Stimulated activated CD4-positive, alpha-beta T cell treated with anti-CD3 and anti-CD28 coated beads, Interleukin-15, amount 100 ng/mL, for 24 hours (primary cell): ENCODE results near the gene ZC3H14.

Experiments
- DNase-seq: peaks from one replicate; pipeline ENCODE4 v3.0.0-alpha.2; 2020

ZC3H14 gene

DNA sequence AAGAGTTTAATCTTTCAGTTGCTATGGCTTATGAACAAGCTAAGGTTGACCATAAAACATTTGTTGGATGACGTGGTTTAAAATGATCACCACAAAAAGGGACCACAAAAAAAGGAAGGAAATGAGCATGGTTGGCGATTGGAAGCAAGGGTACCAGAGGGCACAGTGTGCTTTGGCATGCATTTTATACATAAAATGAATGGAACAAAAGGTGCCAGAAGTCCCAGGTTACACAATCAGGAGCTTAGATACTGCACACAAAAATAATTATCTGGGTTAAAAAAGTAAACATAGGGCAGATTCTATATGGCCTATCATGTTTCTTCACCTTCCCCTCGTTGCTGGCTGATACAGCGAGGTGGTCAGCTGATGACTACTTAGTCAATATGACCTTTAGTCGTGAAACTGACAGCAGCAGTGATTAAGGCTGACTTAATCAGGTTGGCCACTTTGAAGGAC, 50.7 kb downstream of the ZC3H14 start:
- no peak for DNase-seq

DNA sequence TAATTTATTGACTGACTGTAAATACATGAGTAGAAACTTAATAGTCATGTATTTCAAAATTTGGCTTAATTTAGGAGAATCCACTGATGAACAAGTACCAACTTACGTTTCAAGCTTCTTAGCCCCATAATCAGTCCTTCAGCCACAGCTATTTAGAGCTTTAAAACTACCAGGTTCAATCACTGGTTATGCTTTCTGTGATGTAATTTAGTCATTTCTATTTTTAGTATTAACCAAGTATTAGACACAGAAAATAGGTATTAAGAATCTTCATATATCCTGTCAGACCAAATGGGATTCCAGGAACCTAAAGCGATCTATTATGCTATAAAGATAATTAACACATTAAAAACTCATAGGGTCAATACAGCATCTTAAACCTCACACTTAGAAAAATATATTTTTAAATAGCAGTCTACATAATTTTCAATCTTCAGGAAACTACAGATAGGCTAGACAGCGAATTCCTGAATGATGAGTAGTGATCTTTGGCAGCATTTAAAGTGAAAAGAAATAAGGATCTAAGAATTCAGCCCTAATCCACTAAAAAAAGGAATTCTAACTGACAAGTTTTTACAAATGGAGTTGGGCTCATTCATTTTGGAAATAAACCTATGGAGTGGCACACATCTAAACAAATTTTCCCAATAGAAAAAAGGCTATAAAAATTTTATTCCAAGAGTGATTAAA, 51.5 kb downstream of the ZC3H14 start:
- no peak for DNase-seq

DNA sequence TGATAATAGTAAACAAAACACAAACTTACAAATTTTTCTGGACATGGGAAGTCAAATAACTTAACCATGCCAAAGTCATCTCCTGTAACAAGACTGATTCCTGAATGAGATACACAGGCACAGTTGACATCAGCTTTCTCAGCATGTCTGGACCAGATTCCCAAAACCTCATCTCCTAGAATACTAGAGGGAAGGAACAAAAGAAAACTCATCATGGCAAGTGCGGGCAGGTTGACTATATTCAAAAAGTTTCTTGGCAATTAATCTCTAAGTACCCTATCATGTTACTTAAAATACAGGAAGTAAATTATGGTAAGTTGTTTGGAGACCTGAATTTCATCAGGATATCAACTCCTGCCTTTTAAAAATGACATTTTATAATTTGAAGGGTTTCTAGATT, 53.9 kb downstream of the ZC3H14 start:
- DNase-seq = no peak

DNA sequence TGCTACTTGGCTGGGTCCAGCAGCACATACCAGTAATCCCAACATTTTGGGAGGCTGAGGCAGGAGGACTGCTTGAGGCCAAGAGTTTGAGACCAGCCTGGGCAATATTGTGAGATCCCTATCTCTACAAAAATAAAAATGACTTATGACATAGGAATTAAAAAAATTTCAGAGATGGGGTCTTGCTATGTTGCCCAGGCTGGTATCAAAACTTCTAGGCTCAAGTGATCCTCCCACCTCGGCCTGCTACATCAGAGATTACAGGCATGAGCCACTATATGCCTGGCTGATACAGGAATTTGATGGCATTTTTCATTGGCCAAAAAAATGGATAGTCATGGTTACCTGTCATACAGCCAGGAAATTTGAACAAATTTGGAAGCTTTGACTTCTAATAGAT, 54.6 kb downstream of the ZC3H14 start:
- DNase-seq = no peak

DNA sequence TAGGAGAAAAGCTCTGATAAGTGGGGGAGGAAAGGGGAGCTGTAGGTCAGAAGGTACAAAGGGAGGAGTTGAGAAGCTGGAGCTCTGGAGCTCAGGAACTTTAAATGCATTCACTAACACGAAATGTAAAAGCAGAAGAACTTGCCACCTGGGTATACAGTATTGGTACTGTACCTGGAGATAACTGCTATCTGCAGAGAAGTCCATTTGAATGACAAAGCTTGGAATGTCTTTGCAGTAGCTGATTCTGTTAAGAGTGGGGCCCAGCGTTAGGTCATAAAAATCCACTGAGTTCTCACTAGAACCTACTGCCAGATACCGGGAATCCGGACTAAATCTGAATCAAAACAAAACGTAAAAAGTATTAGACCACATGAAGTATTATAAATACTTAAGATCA, 55.6 kb downstream of the ZC3H14 start:
- no peak for DNase-seq

DNA sequence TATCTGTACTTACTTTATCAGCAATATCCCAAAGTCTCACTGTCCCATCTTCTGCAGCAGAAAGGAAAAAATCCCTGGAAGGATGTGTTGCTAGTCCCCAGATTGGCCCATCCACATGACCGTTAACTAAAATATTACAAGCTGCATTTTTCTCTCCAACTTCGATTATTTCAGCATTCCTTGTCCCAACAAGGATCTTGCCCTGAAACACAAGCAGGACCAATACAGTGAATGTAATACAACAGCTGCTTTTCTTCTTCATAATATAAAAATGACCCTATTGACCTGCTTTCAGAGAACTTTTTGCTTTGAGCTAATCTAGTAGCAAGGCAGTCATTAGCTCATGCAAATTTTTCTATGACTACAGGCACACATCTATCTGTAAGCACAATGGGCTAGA, 58.3 kb downstream of the ZC3H14 start:
- DNase-seq = no peak

DNA sequence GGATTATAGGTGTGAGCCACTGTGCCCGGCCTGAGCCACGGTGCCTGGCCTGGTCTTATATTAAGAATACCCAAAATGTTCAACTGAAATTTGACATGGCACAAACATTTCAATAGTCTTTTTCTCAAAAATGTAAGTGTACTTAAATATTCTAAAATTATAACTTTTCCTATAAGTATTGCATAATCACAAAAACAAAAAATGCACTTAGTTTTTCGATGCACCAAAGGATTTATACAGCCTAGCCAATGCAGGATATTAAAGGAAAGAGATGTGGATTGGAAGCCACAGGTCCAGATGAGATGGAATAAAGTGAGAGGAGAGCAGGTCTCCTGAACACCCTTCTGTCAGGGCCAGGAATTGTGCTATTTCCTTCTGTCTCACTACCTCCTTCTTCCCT, 62.8 kb downstream of the ZC3H14 start:
- no peak for DNase-seq

DNA sequence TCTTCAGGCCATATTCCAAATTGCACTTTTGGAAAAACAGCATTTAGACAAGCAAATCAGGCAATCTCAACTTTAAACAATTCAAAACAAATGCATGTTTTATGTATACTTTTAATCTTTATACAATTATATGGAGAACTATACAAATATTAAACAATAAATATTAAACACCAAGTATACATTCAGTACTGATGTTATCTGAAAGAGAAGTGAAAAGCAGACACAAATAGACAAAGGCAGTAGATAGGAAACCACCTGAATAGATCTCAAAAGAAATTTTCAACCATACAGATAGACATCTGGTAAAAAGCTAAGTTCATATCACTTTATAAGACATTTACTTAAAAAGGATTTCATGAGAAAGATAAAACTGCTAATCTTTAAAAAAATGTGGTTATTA, 65.2 kb downstream of the ZC3H14 start:
- no peak for DNase-seq

DNA sequence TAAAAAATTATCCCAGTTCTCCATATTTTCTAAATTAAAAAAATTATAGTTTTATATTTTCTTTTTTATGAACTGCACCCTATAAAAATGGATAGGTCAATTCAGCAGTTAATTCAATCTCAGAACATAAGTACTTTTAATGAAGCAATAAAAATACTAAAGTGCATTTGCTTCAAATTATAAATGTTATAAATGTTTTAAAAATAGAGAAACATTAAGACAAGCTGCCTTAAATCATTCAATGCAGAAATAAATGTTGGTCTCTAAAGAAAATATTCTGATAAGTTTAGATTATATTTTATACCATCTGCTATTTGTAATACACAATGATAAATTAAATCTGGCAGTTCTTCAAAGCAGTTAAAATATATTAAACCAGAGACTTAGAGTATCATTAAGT, 65.6 kb downstream of the ZC3H14 start:
- DNase-seq = no peak

DNA sequence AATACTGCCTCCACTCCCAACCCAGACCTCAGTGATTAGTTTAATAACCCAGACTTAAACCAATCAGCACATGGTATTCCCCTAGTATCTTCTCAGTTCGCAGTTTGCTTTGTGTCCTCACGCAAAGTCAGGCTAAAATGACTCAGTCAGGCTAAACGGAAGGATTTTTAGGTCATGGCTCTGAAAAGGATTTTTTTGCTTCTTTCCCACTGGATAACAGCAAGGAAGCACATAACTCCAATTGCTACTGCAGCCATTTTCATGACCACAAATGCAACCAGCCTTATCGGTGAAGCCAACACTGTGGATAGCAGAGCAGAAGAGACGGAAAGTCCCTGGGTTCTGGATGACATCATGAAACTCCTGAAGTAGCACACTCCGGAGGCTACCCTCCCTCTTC, 67.7 kb downstream of the ZC3H14 start:
- DNase-seq = no peak

DNA sequence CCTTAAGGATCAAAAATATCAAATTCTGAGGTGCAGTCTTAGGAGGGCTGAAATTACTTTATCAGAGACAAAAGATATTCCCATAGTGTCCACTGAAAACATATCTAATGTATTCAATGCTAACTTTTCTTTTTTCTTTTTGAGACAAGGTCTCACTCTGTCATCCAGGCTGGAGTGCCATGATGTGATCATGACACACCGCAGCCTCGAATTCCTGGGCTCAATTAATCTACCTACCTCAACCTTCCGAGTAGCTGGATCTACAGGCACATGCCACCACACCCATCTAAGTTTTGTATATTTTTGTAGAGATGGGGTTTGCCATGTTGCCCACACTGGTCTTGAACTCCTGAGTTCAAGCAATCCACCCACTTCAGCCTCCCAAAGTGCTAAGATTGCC, 68.3 kb downstream of the ZC3H14 start:
- no peak for DNase-seq

DNA sequence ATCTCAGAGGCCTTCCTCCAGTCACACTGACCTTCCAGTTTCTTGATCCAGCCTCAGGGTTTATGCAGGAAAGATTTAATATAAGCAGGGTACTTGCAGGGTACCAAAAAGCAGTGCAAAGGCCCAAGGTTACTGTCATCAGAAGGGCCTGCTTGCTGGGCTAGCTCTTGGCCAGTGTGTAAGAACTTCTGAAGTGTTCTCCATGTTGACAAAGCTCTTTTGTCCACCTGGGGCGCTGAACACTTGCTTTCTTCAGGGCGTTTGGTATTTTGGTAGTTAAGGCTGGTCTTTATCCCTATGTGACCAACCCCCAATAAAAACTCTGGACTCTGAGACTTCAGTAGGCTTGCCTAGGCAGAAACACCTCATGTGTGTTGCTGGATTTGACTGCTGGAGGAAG, 69.7 kb downstream of the ZC3H14 start:
- no peak for DNase-seq

DNA sequence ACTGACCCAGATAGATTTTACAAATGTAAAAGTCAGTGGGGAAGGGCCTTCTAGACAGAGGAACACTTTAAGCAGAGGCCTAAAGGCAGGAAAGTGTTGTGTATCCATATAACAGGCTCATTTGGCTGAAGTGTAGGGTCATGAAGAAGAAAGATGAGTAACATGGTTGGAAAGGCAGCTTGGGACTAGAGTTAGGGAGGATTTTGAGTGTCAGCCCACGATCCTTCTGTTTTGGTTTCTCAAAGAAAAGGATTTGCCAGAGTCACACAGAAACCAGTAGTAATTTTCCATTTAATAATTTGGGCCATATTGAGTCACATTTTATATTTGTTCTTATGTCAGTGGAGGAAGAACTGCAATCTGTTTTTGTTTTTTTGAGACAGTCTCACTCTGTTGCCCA, 76.4 kb downstream of the ZC3H14 start:
- DNase-seq = no peak

DNA sequence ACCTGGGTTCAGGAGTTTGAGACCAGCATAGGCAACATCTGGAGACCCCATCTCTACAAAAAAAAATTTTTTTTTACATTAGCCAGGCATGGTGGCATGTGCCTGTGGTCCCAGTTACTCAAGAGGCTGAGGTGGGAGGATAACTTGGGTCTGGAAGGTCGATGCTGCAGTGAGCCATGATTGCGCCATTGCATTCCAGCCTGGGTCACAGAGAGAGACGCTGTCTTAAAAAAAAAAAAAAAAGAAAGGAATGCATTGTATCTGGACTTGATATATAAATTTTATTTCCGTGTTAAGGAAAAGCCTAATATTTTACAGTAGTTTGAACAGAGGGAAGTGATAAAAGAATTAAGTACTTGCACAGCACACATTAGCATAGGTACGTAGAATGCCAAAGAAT, 97.2 kb downstream of the ZC3H14 start:
- DNase-seq = no peak

DNA sequence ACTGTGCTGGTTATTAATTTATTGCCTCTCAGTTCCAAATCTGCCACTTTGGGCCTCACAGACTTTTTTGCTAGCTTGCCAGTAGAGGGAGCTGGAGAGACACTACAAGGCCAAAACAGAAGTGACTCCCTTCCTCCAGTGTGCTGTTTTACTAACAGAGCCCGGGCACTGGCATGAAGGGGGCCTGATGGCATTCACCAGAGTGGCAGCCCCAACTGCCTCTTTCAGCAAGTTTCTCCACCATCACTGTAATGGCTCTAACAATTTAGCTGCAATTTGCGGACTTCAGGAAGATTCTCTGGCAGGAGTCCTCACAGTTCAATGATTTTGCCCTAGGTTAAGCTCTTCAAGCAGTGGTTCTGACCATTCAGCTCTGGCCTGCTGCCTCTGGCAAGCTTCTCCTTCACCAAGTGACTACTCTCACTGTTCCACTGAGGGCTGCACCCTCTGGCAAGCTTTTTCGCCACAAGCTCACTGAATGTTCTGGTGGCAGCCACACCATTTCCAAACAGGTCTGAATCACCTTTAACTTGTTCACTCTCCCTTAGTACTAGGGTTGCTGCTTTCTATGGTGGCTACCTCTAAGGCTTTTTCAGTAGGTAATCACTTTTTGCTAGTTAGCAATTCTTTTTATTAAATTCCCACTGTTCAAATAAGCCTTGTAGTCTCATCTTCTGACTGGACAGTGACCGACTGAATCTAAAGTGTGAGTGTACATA, 104.9 kb downstream of the ZC3H14 start:
- DNase-seq = peak; percentile 40

DNA sequence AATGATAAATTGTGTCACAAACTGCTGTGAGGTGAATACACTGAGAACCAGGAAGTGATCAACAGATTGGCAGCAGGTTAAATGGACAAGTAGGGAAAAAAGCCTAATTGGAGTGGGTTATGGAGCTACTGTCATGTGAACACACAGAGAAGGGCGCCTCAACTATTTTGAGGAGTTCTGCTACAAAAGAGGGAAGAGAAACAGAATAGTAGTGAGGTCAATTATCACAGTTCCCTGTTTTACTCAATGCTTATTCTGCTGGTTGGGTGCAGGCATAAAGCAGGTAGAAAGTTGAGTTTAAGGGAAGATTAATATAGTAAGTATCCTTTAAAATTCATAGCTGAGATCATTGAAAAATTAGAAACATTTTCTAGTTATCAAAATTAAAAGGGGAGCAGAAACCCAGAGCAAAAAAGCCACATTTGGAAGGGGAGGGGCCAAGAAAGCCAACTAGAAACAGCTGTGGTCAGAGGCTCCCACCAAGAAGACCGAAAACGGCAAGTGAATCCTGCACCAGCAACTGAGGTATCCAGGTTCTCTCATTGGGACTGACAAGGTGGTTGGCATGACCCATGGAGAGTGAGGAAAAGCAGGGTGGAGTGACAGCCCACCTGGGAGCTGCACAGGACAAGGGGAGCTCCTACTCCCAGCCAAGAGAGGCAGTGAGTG, 105.7 kb downstream of the ZC3H14 start:
- no peak for DNase-seq

DNA sequence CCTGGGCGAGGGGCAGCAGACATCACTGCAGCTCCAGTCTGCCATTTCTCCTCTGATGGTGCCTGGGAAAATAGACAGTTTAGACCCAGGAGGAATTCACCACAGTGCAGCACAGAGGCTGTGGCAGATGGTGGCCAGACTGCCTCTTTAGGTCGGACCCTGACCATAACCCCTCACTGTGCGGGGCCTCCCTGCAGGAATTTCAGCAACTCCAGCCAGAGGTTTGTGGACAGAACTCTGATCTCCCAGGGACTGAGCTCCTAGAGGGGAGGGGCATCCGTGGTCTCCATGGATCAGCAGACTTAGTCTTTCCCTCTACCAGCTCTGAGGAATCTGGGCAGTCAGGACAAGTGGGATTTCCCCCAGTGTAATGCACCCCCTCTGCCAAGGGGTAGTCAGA, 106.5 kb downstream of the ZC3H14 start:
- no peak for DNase-seq
